HepG2 (cell line): ENCODE results near the gene COPS9. TPM values are rescaled to one million over a fixed set of nuclear protein-coding genes. Genes with fewer than 3 reads are reported as not detected.

Experiments
- ATAC-seq: fragments of 200-7000 bp; cut with Tn5 transposase; 3 replicates; pipeline ENCODE4 v1.9.1; 2020; ENCODE audit warnings: mild to moderate bottlenecking, moderate library complexity
- BruUV-seq: library from RNA; stranded (reverse); fragments of 400-500 nt; replicated peaks from 2 replicates; lab custom pipeline; 2021; lab: Mats Ljungman, UMichigan
- CTCF ChIA-PET: fragments of 300-600 bp; formaldehyde crosslinking; extraction: SDS; loops from one replicate; lab custom pipeline; 2021; ENCODE audit warnings: low total read pairs, inconsistent platforms, low intra/inter-chr PET ratio; lab: Yijun Ruan, JAX
- POLR2A ChIA-PET: fragments of 350-600 bp; sonication (Branson Sonifier 250); formaldehyde crosslinking; loops from one replicate; lab custom pipeline; 2020; ENCODE audit warnings: antibody characterized with exemption, inconsistent platforms; lab: Yijun Ruan, JAX
- DNase-seq: peaks from one replicate; pipeline ENCODE4 v3.0.0-alpha.2; 2015; ENCODE audit warnings: low spot score
- FAIRE-seq: peaks from 3 replicates; lab custom pipeline; 2011; peaks lifted over from hg19 to GRCh38; lab: Jason Lieb, UNC
- H2AFZ ChIP-seq: one replicate; pipeline ENCODE4 v1.6.1; 2011; ENCODE audit warnings: low read length, inconsistent platforms
- H3K27ac ChIP-seq: fragments of 300-600 bp; 3 replicates; pipeline ENCODE4 v1.8.0; 2011; ENCODE audit warnings: mixed run types, mild to moderate bottlenecking, mixed read lengths, low read length, inconsistent platforms; ENCODE audit not compliant: insufficient read depth; ENCODE audit errors: extremely low read length
- H3K27me3 ChIP-seq, 2 experiments: fragments of 200-600 bp in 1 of 2; 2 replicates in 1 of 2; 3 replicates in 1 of 2; pipeline versions ENCODE4 v1.6.0 to v1.8.0; 2011; ENCODE audit warnings: low read length in 2 of 2, mild to moderate bottlenecking in 2 of 2, moderate library complexity in 2 of 2, inconsistent platforms in 1 of 2; ENCODE audit not compliant: insufficient read depth in 2 of 2, control insufficient read depth in 1 of 2
- H3K36me3 ChIP-seq, 2 experiments: fragments of 200-600 bp in 1 of 2; replicated peaks in 1 of 2; 2 replicates in 1 of 2; 3 replicates in 1 of 2; pipeline versions ENCODE4 v1.5.1 to v1.8.0; 2011; ENCODE audit warnings: low read length in 2 of 2, inconsistent platforms in 1 of 2; ENCODE audit not compliant: insufficient read depth in 2 of 2, control insufficient read depth in 1 of 2
- H3K4me1 ChIP-seq: 2 replicates; pipeline ENCODE4 v1.5.1; 2012; ENCODE audit warnings: low read length, inconsistent platforms; ENCODE audit not compliant: insufficient read depth
- H3K4me2 ChIP-seq: 2 replicates; pipeline ENCODE4 v1.6.0; 2011; ENCODE audit warnings: low read depth, low read length, inconsistent platforms
- H3K4me3 ChIP-seq, 3 experiments: fragments of 200-600 bp in 1 of 3; sonication (generic), shearing (Covaris generic) in 1 of 3; replicated peaks in 1 of 3; 2 replicates each; pipeline ENCODE4 v1.5.1; 2011 to 2016; ENCODE audit warnings: low read length in 3 of 3, inconsistent platforms in 2 of 3, low read depth in 2 of 3, mild to moderate bottlenecking in 2 of 3, control low read depth in 1 of 3, mixed read lengths in 1 of 3; ENCODE audit not compliant: insufficient read depth in 1 of 3
- H3K79me2 ChIP-seq: one replicate; pipeline ENCODE4 v1.6.1; 2011; ENCODE audit warnings: low read length, inconsistent platforms; ENCODE audit not compliant: insufficient read depth
- H3K9ac ChIP-seq: 2 replicates; pipeline ENCODE4 v1.6.0; 2011; ENCODE audit warnings: mild to moderate bottlenecking, low read depth, low read length, inconsistent platforms; ENCODE audit not compliant: insufficient read depth
- H3K9me3 ChIP-seq: 2 replicates; pipeline ENCODE4 v1.5.1; 2012; ENCODE audit warnings: mild to moderate bottlenecking, low read length
- H4K20me1 ChIP-seq: 2 replicates; pipeline ENCODE4 v1.6.0; 2011; ENCODE audit warnings: inconsistent platforms, mild to moderate bottlenecking, low read length, moderate library complexity; ENCODE audit not compliant: insufficient read depth
- FOXP1 ChIP-seq, 2 experiments: fragments of 450-650 bp in 1 of 2; IDR thresholded peaks; 2 replicates each; pipeline ENCODE4 v1.6.1; 2017 to 2018; ENCODE audit warnings: antibody characterized with exemption in 1 of 2
- GATAD2A ChIP-seq: IDR thresholded peaks from 2 replicates; pipeline ENCODE4 v1.6.1; 2016
- RAD51 ChIP-seq: fragments of 450-650 bp; IDR thresholded peaks from 2 replicates; pipeline ENCODE4 v1.6.1; 2016; ENCODE audit warnings: borderline replicate concordance
- USF2 ChIP-seq, 2 experiments: sonication (generic) in 1 of 2; formaldehyde crosslinking in 1 of 2; IDR thresholded peaks; 2 replicates each; pipeline versions ENCODE4 v1.5.1 to v1.6.1; 2011 to 2020; ENCODE audit warnings: borderline replicate concordance in 1 of 2, low read depth in 1 of 2, low read length in 1 of 2, mild to moderate bottlenecking in 1 of 2, missing genetic modification reagents in 1 of 2, moderate library complexity in 1 of 2
- WGBS: methylation state at CpG from one replicate; pipeline ENCODE4 v1.1.6; 2017; ENCODE audit warnings: low lambda C conversion rate; 5-methylcytosine and 5-hydroxymethylcytosine counted together
- in situ Hi-C: cut with HindIII; loops from 2 replicates; pipeline ENCODE4 v1.10.0; 2017; ENCODE audit warnings: low pct_unique_long_range_greater_than_20kb; ENCODE audit not compliant: extremely low pct_ligation_motif_present
- intact Hi-C: fragments of 100-400 bp; cut with micrococcal nuclease; formaldehyde crosslinking; loops from one replicate; pipeline ENCODE4 v1.10.0; 2022; ENCODE audit not compliant: unreplicated experiment
- polyA plus RNA-seq, 8 experiments: library from polyadenylated mRNA; depleted of rRNA in 3 of 8; stranded (reverse) in 7 of 8; unstranded in 1 of 8; fragments of >200 nt; fragmentation: Illumina TruSeq in 4 of 8; extraction: Trizol in 4 of 8; gene quantifications; 2 replicates each; pipeline versions ENCODE4 v1.2.1 to v1.2.3, GENCODE V29; 2011 to 2016; ENCODE audit warnings: low read depth in 4 of 8, missing spikeins in 1 of 8, mixed read lengths in 1 of 8; ENCODE audit not compliant: insufficient read depth in 1 of 8
- total RNA-seq, 5 experiments: library from RNA; depleted of rRNA; stranded (reverse); fragments of >200 nt; fragmentation: Illumina TruSeq; extraction: Trizol; gene quantifications; 2 replicates each; pipeline ENCODE4 v1.2.3, GENCODE V29; 2016; ENCODE audit warnings: low read depth in 1 of 5

Gene COPS9
- total and polyA plus RNA-seq, 2 of the 13 experiments (the other 11 are each of a cell fraction or from before 2014, with no cell fraction given) = 180 to 247 TPM

DNA sequence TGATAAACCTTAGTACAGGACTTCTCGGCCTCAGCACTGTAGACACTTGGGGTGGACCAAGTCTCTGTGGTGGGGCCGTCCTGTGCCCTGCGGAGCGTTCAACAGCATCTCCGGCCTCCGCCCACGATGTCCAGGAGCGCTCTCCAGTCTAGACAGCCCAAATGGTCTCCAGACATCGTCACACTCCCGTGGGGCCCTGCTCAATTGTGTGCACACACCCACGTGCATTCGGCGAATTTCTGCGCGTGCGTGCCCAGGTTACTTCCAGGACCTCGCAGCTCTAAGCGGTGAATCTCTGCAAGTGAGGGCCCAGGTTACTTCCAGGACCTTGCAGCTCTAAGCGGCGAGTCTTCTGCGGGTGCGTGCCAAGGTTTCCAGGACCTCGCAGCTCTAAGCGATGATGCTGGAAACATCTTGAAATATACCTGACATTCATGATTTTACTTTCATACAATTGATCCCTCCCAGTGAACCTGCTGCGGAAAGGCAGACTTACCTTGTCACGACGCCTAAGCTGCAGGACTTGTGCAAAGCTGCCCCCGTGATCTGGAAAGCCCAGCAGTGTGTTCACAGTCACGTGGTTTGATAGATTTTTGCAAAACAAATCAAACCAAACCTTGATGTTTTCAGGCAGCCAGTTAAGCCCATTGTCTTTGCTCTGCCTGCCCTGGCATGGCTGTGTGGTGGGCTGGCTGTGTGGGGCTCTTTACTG is 20.5 kb upstream of the COPS9 start:
- H4K20me1 ChIP-seq = no peaks in the 10 kb centered on the region; the same call in 1 of the 2 replicates
- ChIA-PET POLR2A (no interaction called here), CTCF (no interaction called here)
- BruUV-seq = no TSS peak
- no peak for FAIRE-seq
- no peak overlapping the region for H3K9ac ChIP-seq
- H3K27ac ChIP-seq = no peak overlapping the region
- intact Hi-C loops (no loop called here), in situ Hi-C loops (no loop called here)
- no peak overlapping the region for H3K4me3 ChIP-seq
- H3K27me3 ChIP-seq = peaks cover 7 to 66% of the 10 kb centered on the region in 2 experiments; a peak in 4 of 5 replicates
- H3K9me3 ChIP-seq = no peaks in the 10 kb centered on the region
- H2AFZ ChIP-seq = no peak overlapping the region
- no peak for DNase-seq
- no peak overlapping the region for H3K4me2 ChIP-seq
- TF ChIP-seq USF2 (IDR thresholded peaks at IDR 0.05; ENCODE audit: low read depth, low read length) (peak; percentile 22; the same call in 1 of the 2 replicates), USF2 (CRISPR knock-in tag; IDR thresholded peaks at IDR 0.05; ENCODE audit: borderline replicate concordance) (no peak), RAD51 (peak; percentile 38; the same call in 1 of the 2 replicates), GATAD2A (CRISPR knock-in tag) (no peak), FOXP1 (IDR thresholded peaks at IDR 0.05) (no peak), FOXP1 (CRISPR knock-in tag; IDR thresholded peaks at IDR 0.05) (no peak)
- ATAC-seq = no peak
- WGBS = 52% methylated on average over 19 of the region's 29 CpGs
- H3K79me2 ChIP-seq = no peaks in the 10 kb centered on the region
- H3K4me1 ChIP-seq = peaks cover 8% of the 10 kb centered on the region
- no peaks in the 10 kb centered on the region for H3K36me3 ChIP-seq
